Gastrocnemius medialis (tissue), 4 donors: ENCODE data around the gene VASH1. TPM values are rescaled to one million over a fixed set of nuclear protein-coding genes. Genes with fewer than 3 reads are reported as not detected.

Experiments used
- ATAC-seq, 2 donors: fragments of 150-250 bp; one replicate each; pipeline ENCODE4 v1.9.1; 2016
- DNase-seq, 2 donors: peaks; one replicate each; pipeline ENCODE4 v3.0.0-alpha.2; 2019
- H3K27ac ChIP-seq, 4 donors: fragments of 200-600 bp; sonication (generic); 1 replicate in 1 of 4; 2 replicates in 3 of 4; pipeline ENCODE4 v1.5.1; 2016 to 2018; ENCODE audit warnings: mild to moderate bottlenecking in 2 of 4, moderate library complexity in 1 of 4
- H3K27me3 ChIP-seq, 3 donors: fragments of 200-600 bp; sonication (generic) in 2 of 3; 1 replicate in 1 of 3; 2 replicates in 2 of 3; pipeline versions ENCODE4 v1.5.1 to v1.6.0; 2016 to 2019; ENCODE audit warnings: mild to moderate bottlenecking in 1 of 3, moderate library complexity in 1 of 3
- H3K36me3 ChIP-seq, 2 donors: fragments of 200-600 bp; sonication (generic) in 1 of 2; one replicate each; pipeline ENCODE4 v1.5.1; 2017 to 2018
- H3K4me1 ChIP-seq, 2 donors: fragments of 200-600 bp; sonication (generic) in 1 of 2; one replicate each; pipeline ENCODE4 v1.5.1; 2016 to 2017; ENCODE audit warnings: mild to moderate bottlenecking in 2 of 2
- H3K4me3 ChIP-seq, 4 donors: fragments of 200-600 bp; sonication (generic) in 3 of 4; 1 replicate in 1 of 4; 2 replicates in 3 of 4; pipeline ENCODE4 v1.5.1; 2016 to 2019; ENCODE audit warnings: mild to moderate bottlenecking in 2 of 4
- H3K9me3 ChIP-seq, 3 donors: fragments of 200-600 bp; sonication (generic) in 2 of 3; 1 replicate in 1 of 3; 2 replicates in 2 of 3; pipeline ENCODE4 v1.5.1; 2016 to 2019
- CTCF ChIP-seq, 5 experiments: fragments of 450-650 bp in 3 of 5; fragments of 200-600 bp in 2 of 5; sonication (generic) in 2 of 5; IDR thresholded peaks in 4 of 5; conservative IDR thresholded peaks in 1 of 5; 1 replicate in 4 of 5; 2 replicates in 1 of 5; pipeline ENCODE4 v1.5.1; 2016 to 2019; ENCODE audit warnings: antibody characterized with exemption in 5 of 5, mild to moderate bottlenecking in 3 of 5, moderate library complexity in 3 of 5
- POLR2A ChIP-seq, 2 donors: fragments of 450-650 bp; IDR thresholded peaks; one replicate each; pipeline ENCODE4 v1.6.1; 2017; ENCODE audit warnings: antibody characterized with exemption in 2 of 2, mild to moderate bottlenecking in 2 of 2, moderate library complexity in 2 of 2
- in situ Hi-C, 4 donors: fragments of 200-750 bp; cut with MboI; loops; one replicate each; pipeline versions ENCODE4 v1.15.0 to v1.8.0; 2017; ENCODE audit warnings: low sequenced_read_pairs in 4 of 4
- intact Hi-C: fragments of 100-400 bp; cut with DNase I; formaldehyde crosslinking; loops from one replicate; pipeline ENCODE4 v1.15.1; 2023; ENCODE audit warnings: low total_unique reads
- total RNA-seq, 4 donors: library from RNA; depleted of rRNA; stranded (reverse); fragments of >200 nt; gene quantifications; one replicate each; pipeline versions ENCODE4 v1.1.0 to v1.2.3, GENCODE V29; 2016

VASH1 gene
- total RNA-seq, 4 donors from 2014 or later: 0.56 to 6.1 (median 1.2) TPM

- intact Hi-C loops (loop anchor here (1.0 to 10.0 kb wide), 3 partner anchors 286 to 803 kb away; partner anchors contain the start of genes CIPC and SPTLC2), in situ Hi-C loops (no loop called here)
- Histone ChIP-seq H3K9me3 (no peaks in the 10 kb centered on the region), H3K4me3 (peak overlapping the region; percentile 71 to 91 (median 86)), H3K4me1 (peaks cover 8 to 16% of the 10 kb centered on the region in 2 donors), H3K27ac (peak overlapping the region; percentile 86 to 92 (median 90)), H3K27me3 (no peaks in the 10 kb centered on the region), H3K36me3 (peaks cover 0 to 11% of the 10 kb centered on the region in 2 donors)
- DNase-seq (no peak), ATAC-seq (peak; percentile 38 to 50)
- no peak for TF ChIP-seq POLR2A (IDR thresholded peaks at IDR 0.05)
- no peak for TF ChIP-seq CTCF (IDR thresholded peaks at IDR 0.05 in 4 of 5, conservative IDR thresholded peaks at IDR 0.05 in 1 of 5)
Measured at GRCh38 chr14:76812093-76812421, 50.8 kb downstream of the VASH1 start.

GRCh38 chr14:76812422-76813383 is 51.4 kb downstream of the VASH1 start, which contains the start of gene ANGEL1:
Gene ANGEL1 (minus strand): TSS chr14:76812882. CDS start chr14:76812827, 55 bp downstream.
- in situ Hi-C loops: no loop called here
- Histone ChIP-seq H3K9me3 (no peaks in the 10 kb centered on the region), H3K4me1 (peaks cover 8 to 16% of the 10 kb centered on the region in 2 donors), H3K36me3 (peaks cover 0 to 5% of the 10 kb centered on the region in 2 donors), H3K4me3 (peak within 1 kb of the TSS; percentile 71 to 91 (median 86)), H3K27me3 (no peaks in the 10 kb centered on the region), H3K27ac (peak within 1 kb of the TSS; percentile 86 to 92 (median 90))
- ATAC-seq (peak; percentile 91), DNase-seq (peak; percentile 92 to 97)
- intact Hi-C loops: loop anchor here (1.0 to 10.0 kb wide), 3 partner anchors 286 to 802 kb away; partner anchors contain the start of genes CIPC and SPTLC2
- TF ChIP-seq CTCF (IDR thresholded peaks at IDR 0.05 in 4 of 5, conservative IDR thresholded peaks at IDR 0.05 in 1 of 5) (peak in 2 of 5 experiments; percentile 16 to 38), POLR2A (IDR thresholded peaks at IDR 0.05) (peak; percentile 83 to 94)

- no peak overlapping the region for H3K27ac ChIP-seq
- TF ChIP-seq POLR2A (IDR thresholded peaks at IDR 0.05) (no peak), CTCF (IDR thresholded peaks at IDR 0.05 in 4 of 5, conservative IDR thresholded peaks at IDR 0.05 in 1 of 5) (no peak)
Measured at GRCh38 chr14:76814726-76815645, 53.7 kb downstream of the VASH1 start.

GRCh38 chr14:76820700-76821099 is 59.4 kb downstream of the VASH1 start:
- Histone ChIP-seq H3K36me3 (no peaks in the 10 kb centered on the region), H3K4me1 (no peaks in the 10 kb centered on the region), H3K27me3 (no peaks in the 10 kb centered on the region), H3K4me3 (no peak overlapping the region), H3K9me3 (no peaks in the 10 kb centered on the region), H3K27ac (no peak overlapping the region)
- in situ Hi-C loops (no loop called here), intact Hi-C loops (no loop called here)
- DNase-seq (no peak), ATAC-seq (no peak)
- TF ChIP-seq CTCF (IDR thresholded peaks at IDR 0.05 in 4 of 5, conservative IDR thresholded peaks at IDR 0.05 in 1 of 5) (no peak), POLR2A (IDR thresholded peaks at IDR 0.05) (no peak)

More at GRCh38 chr14:76814726-76815645, 53.7 kb downstream of the VASH1 start:
- Histone ChIP-seq H3K27me3 (no peaks in the 10 kb centered on the region), H3K4me1 (peaks cover 8 to 16% of the 10 kb centered on the region in 2 donors), H3K36me3 (no peaks in the 10 kb centered on the region), H3K9me3 (no peaks in the 10 kb centered on the region), H3K4me3 (no peak overlapping the region)
- in situ Hi-C loops (no loop called here), intact Hi-C loops (loop anchor here (5.0 to 10.0 kb wide), 3 partner anchors 340 to 800 kb away; partner anchors contain the start of genes AHSA1, SPTLC2 and VIPAS39)
- ATAC-seq (no peak), DNase-seq (no peak)
